Umbilical cord (tissue), 2 donors: ENCODE data around the gene PDE4B. TPM values are rescaled to one million over a fixed set of nuclear protein-coding genes. Genes with fewer than 3 reads are reported as not detected.
"Not testable (repeated sequence)": the region's sequence is repeated elsewhere in the genome, so short reads cannot be mapped to it uniquely, and the experiment has no call there.

Experiments used
- DNase-seq: peaks from one replicate; pipeline ENCODE4 v3.0.0-alpha.2; 2015; ENCODE audit warnings: low spot score
- total RNA-seq: library from RNA; depleted of rRNA; stranded (reverse); fragments of >200 nt; gene quantifications from one replicate; pipeline ENCODE4 v1.2.3, GENCODE V29; 2014; ENCODE audit warnings: low replicate concordance; ENCODE audit not compliant: insufficient read depth

The PDE4B gene
- total RNA-seq, 1 donor from 2014 or later = 61.6 TPM

DNA sequence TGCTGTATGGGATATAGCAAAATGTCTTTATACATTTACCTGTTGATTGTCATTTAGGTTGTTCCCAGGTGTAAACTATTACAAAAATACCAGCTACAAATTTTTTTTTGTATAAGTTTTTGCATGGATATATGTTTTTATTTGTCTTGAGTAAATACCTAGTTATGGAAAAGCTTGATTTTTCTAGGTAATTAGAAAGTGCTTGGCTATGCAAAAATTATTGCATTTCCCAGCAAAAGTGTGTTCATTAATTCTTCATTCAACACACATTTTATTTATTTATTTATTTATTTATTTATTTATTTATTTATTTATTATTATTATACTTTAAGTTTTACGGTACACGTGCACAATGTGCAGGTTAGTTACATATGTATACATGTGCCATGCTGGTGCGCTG is 22.1 kb downstream of the PDE4B start:
- no peak for DNase-seq

DNA sequence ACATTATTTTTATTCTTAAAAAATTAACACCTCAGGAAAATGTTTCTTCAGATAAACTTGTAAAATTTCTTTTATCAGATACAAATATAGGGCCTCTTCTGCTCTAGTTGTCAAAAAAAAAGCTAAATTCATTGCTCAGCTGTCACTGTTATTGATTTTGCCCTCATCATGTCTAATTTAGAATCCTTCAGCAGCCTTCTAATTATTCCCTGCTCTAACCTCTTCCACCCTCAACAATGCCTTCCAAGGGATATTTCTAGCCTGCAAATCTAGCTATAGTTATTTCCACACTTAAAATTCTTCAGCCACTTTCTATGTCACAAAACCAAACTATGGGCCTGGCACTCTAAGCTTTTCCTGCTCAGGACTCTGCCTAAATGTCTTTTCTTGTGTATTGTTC is 25.2 kb downstream of the PDE4B start:
- DNase-seq = no peak

DNA sequence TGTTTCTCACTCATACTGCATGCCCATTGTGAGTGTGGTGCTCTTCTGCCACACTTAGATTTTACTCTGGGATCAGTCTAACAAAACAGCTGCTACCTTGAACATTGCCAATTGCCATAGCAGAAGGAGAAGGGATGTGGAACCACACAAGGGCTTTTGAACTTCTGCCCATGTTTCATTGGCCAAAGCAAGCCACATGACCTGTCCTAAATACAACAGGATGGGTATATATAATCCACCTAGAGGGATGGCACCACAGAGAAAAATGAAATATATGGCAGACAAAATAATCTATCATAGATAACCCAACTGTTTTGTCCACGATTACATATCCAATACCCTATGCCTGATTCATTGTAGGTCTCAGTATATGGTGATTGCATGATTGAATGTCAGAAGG is 26.3 kb downstream of the PDE4B start:
- no peak for DNase-seq

DNA sequence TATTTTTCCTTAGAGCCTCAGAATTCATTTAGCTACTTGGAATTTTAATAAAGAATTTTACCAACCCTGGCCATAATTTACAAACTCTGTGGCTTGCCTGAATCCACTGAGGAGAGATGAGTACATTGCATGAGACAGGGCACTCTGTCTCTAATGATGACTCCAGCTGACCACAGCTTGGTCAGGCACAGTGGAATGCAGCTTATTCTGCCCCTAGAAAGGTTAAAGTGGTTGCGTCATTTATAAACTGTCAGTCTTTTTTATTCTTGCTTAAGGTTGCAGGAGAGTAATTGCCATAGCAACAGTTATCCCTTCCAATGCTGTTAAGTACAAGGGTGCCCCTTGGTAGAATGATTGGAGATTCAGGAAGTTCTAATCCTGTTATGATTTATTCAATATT is 28.3 kb downstream of the PDE4B start:
- no peak for DNase-seq

DNA sequence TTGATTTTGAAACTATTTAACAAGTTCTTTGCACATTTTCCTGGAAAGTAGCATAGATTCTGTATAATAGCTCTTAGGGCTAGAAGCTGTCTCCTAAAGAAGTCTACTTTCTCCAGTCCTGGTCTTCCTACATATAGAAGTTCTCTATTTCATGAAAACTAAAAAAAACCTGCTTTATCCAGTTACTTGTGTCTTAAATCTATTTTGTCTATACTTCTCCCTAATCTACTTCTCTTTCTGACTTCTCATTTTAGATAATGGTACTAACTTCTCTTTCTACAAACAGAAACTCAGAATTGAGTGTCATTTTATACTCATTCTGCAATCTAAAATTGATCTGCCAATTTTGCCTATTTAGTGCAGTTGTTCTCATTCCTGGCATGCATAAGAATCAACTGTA is 28.7 kb downstream of the PDE4B start:
- DNase-seq = no peak

DNA sequence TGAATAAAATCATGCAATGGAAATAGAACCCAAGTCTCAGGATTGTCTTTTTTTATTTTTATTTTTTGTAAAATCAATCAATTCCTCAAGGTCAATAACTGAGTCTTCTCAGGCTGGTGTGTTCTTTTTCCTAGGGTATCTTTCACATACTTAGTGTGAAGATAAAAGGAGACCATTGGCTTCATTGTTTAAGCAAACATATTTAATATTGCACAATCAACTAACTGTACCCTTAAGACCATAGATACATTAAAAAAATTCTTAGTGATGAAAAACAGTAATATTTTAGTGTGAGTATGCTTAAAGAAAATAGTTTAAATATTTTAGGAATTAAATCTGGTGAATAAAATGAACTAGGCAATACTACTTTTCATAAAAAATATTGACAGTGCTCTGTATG is 31.4 kb downstream of the PDE4B start:
- no peak for DNase-seq

DNA sequence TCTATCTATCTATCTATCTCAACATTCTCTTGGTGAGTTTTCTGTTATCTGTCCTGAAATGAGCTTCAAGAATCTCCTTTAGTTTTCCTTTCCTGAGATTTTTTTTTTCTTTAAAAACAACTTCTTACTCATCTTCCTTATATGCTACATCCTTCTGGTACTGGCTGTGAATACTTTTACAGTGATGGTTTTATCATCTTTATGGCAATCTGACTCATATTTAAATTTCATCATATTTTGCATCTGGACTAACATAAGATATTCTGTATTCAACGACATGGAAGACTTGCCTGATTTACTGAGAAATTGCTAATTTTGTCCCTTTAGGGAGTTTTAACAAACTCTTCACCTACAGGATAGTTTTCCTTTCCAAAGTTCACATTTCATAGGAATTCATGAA is 33.0 kb downstream of the PDE4B start:
- no peak for DNase-seq

DNA sequence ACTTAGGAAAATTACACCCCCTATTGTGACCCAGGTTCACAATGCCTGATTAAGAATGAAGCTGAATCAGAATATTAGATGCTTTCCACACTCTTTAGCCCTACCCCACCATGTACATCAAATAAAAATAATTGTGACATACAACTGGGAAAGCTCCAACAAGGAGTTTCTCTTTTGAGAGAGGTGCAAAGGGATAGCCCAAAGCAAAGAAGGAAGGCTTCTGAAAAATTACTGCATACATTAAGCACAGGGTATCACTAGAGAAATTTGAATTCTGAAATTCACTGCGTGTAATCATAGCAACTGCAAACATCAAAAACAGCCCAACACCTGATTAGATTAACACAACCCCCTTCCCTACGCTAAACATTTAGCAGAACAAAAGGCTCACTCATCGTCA is 34.1 kb downstream of the PDE4B start:
- DNase-seq = no peak

DNA sequence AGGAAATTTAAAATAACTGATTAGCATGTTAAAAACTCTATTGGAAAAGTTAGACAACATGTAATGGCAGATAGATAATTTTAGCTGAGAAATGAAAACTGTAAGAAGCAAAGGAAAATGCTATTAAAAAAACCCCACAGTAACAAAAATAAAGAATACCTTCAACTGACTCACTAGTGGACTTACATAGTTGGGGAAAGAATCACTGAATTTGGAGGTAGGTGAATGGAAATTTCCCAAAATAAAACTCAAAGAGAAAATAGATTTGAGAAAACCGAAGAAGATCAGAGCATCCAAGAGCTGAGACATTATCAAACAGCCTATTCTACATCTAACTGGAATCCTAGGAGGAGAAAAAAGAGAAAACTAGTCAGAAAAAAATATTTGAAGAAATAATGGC is 34.7 kb downstream of the PDE4B start:
- DNase-seq = no peak

DNA sequence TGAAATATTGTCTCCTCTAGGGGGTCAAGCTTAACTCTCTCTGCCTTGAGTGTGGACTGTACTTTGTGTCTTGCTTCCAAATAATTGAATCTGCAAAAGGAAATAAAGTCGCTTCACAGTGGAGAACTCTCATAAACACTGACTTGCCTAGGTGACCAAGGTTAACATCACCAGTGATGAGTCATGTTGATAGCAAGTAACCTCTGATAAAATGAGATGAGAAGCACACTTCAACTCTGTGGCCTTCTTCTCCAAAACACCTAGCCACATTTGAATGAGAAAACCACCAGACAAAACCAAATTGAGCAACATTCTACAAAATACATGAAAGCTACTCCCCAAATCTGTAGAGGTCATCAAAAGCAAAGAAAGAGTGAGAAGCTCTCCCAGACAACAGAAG is 37.6 kb downstream of the PDE4B start:
- DNase-seq = no peak

DNA sequence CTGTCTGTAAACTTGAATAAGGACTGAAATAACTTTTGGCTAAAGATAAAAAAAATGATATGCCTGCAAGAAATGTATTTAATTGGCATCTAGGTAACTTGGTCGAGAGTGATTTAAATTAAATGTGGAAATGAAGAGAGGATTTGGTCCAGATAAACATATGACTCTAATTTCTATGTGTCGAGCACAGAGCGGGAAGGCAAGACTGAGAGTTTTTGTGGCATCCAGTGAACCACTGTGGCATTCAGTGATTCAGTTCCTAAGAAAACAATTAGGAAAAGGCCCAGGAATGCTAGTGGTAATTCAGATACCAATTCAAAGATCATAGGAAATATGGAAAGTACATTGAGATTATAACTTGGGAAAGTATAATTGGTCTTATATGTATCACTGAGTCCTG is 39.6 kb downstream of the PDE4B start:
- no peak for DNase-seq

DNA sequence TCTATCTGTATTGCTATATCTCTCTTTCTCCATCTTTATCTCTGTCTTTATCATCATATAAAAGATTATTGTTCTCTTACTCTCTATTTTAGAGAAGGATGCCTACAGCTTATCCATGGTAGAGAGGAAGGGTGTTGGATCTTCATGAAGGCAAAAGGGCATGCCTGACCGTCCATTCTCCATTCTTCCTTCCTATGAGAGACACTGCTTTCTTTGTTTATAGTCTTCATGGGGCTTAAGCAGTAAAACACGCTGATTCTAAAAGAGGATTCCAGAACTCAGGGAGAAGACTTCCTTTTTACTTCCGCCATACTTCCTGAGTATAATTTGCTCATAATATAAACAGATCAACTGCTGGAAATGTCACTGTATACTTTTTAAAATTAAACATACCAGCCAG is 44.0 kb downstream of the PDE4B start:
- DNase-seq = no peak

DNA sequence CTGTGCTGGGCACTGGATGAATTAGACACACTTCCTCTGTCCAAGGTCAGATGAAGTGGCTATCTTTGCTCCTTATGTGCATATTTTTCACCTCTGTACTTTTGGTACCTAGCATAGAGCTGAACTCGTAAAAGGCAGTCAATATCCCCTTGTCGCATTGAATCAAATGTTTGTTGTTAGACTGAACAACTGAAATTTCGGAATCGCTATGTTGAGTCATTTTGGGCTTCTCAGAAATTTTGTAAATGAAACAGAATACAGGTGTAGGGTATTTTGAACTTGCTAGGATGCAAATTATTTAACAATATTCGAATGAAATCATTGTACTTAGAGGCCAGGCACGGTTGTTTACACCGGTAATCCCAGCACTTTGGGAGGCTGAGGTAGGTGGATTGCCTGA is 48.0 kb downstream of the PDE4B start:
- DNase-seq = no peak

DNA sequence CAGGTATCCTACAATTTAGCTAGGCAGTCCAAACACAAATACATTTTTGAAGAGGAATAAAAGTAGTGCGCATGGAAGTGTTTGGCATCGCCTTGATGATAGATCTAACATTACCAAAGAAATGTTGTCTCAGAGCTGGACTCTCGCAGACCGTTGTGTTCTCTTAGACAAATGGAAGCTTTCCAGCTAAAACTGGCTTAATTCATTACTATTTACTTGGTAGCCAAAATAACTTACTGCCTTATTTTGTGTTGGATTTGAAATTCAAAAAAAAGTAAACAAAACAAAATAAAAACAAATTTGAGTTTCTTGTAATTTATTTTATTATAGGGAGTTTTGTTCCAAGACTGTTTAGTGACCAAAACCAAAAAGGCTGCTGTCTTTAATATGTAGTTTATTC is 51.6 kb downstream of the PDE4B start:
- DNase-seq = no peak

DNA sequence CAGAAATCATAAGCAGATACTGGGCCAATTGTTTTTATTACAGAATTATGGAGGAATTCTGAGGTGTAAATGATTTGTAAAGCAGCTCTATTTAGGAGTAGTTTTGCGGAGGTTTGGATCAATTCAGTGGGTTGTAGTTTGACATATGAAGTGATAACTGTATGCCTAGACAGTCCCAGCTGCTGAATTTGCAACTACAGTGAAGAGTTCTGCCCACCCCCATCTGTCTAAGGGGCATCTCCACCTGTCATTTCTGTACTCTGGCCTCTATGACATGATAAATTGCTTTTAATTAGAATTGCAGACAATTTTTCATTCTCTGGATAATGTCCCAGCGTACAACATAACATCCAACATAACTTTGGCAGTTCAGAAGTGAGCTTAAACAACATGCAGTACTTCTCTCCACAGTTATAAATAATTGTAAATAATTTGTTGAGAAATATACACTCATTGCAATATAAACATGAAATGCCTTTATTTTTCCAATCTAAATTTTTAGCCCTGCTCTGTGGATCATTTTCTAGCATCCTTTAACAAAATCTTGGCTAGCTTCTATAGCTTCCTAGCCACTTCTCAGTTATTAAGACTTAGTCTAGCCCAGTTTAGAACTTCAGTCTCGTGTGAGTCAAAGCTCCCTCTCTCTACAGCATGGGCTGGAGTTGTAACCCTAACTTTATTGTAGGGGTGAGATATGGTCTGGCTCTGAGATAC is 52.3 kb downstream of the PDE4B start:
- DNase-seq = no peak

DNA sequence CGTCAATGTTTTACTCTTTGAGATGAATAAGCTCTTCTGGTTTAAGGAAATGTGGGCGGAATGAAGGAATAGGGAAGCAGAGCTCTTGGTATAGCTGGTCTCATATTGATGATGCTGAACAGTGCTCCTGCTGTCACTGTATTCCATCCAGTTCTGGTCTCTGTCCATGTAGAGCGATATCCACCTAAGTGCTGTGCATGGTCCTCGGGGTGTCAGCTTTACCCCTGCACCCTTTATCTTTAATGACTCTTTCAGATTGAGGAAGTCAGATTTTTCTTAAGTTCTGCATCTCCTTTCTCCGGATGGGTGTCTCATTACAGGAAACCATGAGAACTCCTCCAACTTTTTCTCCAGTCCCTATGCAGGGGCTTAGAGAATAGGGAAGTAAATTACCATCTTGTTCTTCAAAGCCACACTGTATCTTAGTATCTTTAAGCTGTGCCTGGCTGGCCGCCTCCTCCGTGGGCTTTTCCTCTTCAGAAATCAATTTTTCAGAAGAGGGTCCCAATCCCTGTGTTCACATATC is 52.9 kb downstream of the PDE4B start:
- DNase-seq = no peak

DNA sequence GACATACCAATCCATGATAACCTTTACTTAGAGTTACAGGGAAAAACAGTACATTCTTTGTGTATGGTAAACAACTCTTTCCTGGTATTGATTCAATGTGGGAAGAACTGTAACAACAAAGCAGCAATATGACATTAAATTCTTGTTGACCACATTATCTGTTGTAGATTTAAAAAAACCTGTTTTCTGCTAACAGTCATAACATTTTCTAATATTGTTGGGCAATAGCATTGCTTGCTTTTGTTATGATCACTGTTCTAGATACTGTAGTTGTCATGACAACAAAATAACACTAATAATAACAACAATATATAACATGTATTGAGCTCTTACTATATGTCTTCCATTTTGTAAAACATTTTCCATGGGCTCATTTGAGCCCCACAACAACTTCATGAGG is 54.2 kb downstream of the PDE4B start:
- no peak for DNase-seq

DNA sequence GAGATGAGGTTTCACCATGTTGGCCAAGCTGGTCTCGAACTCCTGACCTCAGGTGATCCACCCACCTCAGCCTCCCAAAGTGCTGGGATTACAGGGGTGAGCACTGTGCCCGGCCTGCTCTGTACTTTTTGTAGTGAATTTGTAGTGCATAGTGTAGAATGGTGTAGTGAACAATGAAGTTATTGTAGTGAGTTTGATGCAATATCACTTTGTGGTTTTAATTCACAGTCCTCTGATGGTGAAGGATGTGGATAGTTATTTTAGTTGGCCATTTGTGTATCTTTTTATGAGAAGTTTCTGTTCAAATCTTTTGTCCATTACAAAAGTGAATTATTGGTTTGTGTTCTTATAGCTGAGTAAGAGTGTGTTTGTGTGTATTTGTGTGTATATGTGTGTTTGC is 57.6 kb downstream of the PDE4B start:
- no peak for DNase-seq

DNA sequence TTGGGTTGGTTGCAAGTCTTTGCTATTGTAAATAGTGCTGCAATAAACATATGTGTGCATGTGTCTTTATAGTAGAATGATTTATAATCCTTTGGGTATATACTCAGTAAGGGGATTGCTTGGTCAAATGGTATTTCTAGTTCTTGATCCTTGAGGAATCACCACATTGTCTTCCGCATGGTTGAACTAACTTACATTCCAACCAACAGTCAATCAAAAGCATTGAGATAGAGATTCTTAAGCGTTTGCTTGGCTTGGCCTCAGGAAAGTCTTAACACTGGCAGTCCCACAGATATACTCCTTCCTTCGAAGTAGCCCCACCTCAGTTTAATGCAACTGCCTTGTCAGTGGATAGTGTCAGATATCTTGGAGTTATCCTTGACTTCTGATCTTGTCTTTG is 63.9 kb downstream of the PDE4B start:
- not testable (repeated sequence) for DNase-seq

DNA sequence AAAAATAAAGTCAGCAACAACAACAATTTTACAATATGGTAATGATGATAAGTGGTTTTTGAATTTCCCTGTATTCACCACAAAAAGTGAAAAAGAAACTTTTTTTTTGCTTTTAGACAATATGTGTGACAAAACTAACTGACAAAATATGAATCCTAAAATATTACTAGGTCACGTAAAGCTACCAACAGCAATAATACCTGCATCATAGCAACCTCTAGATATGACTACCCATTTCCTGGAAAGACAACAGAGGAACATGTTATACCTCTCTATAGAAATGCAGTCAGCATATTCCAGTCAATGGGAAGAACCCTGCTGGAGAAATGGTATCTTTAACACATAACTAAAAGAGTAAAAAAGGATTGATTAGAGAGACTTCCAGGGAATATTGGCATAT is 73.7 kb downstream of the PDE4B start:
- no peak for DNase-seq

DNA sequence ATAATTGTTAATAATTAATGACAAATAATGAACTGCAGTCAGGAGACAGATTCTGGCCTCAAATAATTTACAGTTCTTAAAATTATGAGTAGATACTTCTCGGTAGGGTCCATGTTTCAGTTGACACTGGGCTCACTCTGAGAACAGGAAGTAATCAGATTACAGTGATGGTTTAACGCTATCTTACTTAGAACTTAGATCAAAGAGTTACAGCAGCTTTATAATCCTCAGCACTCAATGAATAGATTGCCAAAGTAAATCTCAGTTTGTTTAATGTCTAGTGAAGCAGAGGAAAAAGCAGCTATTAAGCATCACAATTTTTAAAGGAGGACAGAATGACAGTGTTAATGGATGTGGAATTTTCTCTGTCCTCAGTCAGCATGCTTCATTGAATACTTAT is 79.6 kb downstream of the PDE4B start:
- DNase-seq = no peak

DNA sequence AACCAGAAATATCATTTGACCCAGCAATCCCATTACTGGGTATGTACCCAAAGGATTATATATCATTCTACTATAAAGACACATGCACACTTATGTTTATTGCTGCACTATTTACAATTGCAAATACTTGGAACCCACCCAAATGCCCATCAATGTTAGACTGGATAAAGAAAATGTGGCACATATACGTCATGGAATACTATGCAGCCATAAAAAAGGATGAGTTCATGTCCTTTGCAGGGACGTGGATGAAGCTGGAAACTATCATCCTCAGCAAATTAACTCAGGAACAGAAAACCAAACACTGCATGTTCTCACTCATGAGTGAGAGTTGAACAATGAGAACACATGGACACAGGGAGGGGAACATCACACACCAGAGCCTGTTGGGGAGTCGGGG is 85.6 kb downstream of the PDE4B start:
- DNase-seq = not testable (repeated sequence)

DNA sequence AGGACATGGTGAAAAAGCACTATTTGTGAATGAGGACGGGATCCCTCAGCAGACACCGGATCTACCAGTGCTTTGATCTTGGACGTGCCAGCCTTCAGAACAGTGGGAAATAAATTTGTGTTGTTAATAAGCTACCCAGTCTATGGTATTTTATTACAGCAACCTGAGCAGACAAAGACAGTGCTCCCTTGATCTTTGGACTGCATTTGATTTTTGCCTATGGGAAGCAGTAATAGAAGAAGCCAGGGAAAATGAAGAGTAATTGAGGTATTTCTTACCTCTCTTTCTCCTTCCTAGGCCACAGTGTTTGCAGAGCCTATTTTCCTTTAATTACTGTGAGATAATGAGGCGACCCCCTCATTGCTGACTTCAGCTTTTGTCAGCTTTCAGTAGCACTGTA is 87.9 kb downstream of the PDE4B start:
- no peak for DNase-seq

DNA sequence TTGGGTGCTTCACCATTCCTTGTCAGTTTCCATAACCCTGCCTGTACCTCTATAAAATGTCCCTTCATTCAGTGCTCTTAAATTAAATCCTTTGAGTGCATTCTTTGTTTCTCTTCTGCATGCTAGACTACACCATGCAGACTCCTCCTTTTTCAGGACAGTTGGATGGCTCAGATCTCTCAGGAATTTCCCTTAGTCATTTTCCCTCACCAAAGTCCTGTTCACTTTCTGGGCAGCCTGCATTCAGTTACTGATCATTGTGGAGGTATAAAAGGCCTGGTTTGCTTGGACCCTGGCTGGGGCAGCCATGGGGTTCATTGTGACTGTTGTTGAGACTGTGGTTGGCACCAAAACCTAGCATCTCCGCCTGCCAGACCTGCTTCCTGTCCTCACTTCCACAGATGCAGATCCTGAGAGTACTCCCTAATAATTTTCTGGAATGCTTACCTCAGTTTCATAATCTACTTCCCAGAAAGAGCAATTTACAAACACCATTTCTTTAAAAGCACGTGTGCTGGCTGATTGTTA is 88.4 kb downstream of the PDE4B start:
- no peak for DNase-seq
